ENCODE measurements around the gene SPDYE6.
"Not testable (repeated sequence)": the region's sequence is repeated elsewhere in the genome, so short reads cannot be mapped to it uniquely, and the experiment has no call there.

SPDYE6 gene

DNA sequence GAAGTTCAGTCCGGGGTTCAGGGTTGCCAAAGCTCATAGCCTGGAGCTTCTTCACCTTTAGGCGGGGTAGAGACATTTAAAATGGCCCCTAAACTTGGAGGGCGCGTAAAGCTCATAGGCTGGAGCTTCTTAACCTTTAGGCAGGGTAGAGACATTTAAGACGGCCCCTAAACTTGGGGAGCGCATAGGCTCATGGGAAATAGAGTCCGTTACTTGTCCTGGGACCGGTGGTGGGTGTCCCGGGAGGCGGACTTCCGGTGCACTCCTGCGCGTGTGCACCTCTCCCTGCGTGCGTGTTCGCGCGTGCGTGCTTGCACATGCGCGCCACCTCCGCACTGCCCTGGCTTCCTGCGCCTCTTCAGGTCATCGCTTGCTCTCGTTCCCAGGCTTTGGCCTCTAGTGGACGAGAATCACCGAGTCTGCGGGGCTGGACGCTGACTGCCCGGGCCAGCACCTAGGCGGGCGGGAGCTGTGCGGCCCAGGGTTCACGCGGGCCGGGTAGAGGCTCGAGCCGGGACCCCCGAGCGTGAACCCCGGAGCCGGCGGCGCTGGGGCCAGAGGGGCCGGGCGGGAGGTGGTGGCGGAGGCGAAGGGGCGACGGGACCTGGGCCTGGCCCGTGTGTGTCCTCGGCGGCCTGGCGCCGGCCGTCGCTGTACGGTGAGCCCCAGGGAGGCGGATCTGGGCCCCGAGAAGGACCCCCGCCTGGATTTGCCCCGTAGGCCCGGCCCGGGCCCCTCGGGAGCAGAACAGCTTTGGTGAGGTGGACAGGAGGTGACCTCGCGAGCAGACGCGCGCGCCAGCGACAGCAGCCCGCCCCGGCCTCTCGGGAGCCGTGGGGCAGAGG, 7.5 kb upstream of the SPDYE6 start:
- DNase-seq = peak; percentile 89

- DNase-seq = not testable (repeated sequence)
Observed at GRCh38 chr7:102346983-102347382, 9.3 kb downstream of the SPDYE6 start.

- not testable (repeated sequence) for DNase-seq
Observed at GRCh38 chr7:102340599-102341368, 15.5 kb downstream of the SPDYE6 start.

DNA sequence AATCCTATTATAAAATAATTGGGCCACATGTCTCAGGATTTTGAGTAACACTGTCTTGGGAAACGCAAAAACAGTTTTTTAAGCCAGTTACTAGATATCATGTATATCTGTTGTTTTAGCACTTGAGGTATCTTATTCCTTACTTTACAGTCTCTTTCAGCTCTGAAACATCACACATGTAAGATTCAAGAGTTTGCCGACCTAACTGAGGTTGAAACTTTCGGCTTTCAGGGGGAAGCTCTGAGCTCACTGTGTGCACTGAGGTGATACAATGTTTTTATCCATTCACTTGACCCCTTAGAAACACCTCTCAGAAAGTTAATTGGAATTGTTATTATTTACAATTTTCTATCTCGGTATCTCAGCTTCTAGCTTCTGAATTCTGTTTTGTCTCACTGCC, 18.8 kb downstream of the SPDYE6 start:
- DNase-seq = not testable (repeated sequence)

DNA sequence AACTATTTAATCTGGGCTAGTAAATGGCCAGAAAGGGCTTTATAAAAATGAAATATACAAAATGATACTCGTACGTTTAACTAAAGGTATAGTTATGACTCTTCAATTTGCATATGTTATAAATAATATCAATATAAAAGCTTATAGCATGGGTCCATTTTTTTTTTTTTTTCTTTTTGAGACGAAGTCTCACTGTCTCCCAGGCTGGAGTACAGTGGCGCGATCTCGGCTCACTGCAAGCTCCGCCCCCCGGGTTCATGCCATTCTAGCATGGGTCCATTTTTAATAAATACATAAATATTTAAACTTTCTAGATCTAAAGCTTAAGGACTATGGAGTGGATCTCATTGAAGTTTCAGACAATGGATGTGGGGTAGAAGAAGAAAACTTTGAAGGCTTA, 19.2 kb downstream of the SPDYE6 start:
- not testable (repeated sequence) for DNase-seq

DNA sequence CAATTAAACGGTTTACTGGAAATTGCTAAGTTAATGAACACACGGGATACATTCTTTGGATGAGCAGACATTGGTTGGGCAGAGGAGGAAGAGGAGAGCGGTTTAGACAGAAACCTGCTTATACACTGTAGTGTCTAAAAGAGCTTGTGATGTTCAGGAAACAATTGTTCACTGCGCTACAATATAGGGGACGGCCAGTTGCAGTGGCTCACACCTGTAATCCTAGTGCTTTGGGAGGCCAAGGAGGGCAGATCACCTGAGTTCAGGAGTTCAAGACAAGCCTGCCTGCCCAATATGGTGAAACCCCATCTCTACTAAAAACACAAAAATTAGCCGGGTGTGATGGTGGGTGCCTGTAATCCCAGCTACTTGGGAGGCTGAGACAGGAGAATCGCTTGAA, 20.7 kb downstream of the SPDYE6 start:
- not testable (repeated sequence) for DNase-seq

GRCh38 chr7:102330666-102331460, 25.4 kb downstream of the SPDYE6 start:
- not testable (repeated sequence) for DNase-seq

GRCh38 chr7:102329366-102329765, 26.9 kb downstream of the SPDYE6 start:
- DNase-seq = not testable (repeated sequence)

DNA sequence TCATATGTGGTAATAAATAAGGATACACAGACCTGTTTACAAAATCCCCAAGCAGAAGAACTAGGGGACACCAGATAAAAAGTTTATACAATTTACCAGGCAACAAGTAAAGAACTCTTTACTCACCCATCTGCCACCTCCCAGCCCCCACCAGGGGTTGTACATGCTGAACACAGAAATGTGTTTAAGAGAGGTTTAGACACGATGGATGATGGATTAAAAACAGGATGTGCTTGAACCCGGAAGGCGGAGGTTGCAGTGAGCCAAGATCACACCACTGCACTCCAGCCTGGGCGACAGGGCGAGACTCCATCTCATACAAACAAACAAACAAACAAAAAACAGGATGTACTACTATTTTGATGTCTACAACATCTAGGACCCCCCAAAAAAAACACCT, 27.4 kb downstream of the SPDYE6 start:
- not testable (repeated sequence) for DNase-seq

DNA sequence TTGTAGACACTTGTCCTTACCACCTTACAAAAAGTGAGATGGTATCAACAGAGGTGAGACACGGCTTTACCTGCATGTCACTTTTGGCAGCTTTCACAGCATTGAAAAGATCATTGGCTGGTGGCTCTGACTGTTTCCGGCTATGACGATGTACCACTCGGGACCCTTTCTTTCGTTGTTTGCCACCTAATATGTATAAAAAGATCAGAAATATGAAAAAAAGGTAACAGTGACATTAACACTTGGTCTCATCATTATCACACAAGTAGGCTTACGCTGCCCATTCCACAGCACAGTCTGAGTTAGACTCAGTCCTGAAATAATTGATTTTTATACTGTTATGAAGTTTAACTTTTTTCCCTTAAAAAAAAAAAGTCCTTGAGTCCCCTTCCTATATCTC, 29.1 kb downstream of the SPDYE6 start:
- not testable (repeated sequence) for DNase-seq

DNA sequence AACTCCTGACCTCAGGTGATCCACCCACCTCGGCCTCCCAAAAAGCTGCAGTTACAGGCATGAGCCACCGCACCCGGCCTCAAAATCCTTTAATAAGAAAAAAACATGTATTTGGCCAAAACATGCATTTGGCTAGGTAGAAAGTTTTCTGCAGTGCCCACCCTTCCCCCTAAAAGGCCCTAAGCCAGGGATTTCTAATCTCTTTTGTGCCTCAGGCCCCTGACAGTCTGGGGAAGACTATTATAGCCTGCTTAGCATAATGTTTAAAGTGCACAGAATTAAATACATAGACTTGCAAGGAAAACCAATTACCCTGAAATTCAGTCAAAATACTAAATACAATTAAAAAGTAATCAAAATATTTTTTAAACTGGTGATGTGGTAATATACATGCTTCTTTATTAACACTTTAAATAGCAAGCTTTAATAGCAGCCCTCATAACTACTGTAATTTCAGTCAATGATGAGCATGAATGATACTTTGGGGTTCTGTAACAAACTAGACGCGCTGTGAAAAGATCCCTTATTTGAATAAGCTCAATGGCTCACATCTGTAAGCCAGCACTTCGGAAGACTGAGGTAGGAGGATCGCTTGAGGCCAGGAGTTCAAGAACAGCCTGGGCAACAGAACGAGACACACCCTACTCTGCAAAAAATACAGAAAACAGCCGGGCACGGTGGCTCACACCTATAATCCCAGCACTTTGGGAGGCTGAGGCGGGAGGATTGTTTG, 29.9 kb downstream of the SPDYE6 start:
- DNase-seq = no peak

- DNase-seq = not testable (repeated sequence)
Observed at GRCh38 chr7:102325106-102325505, 31.1 kb downstream of the SPDYE6 start.

DNA sequence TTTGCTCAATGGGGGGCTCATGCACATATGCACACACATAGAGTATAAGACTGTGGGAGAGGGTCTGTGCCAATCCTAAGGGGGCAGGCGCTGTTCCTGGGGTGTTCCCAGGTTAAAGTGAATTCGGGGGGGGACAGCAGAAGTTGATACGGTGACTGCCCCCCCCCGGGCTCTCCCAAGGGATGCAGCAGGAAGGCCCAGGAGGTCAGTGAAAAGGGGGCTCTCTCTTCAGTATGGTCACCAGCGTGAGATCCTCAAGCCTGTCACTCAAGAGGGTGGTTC, 32.4 kb downstream of the SPDYE6 start:
- no peak for DNase-seq

DNA sequence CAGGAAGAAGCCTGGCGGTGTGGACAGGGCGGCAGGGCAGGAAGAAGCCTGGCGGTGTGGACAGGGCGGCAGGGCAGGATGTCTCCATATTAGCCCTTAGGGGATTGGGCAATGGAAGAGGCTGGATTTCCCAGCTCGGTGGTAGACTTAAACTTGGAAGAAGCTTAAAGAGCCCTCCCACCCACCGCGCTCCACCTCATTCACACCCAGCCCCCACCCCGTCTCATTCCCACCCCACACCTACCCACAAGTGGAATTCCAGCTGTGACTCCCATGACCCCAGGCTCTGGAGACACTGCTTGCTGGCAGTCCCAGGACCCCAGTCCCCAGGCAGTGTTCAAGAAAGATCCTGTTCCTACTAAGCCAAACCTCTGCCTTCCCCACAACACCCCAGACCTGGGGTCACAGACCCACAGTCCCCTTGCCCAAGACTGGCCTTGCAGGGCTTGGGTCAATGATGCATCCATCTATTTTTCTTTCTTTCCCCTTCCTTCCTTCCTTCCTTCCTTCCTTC, 34.0 kb downstream of the SPDYE6 start:
- DNase-seq = no peak

DNA sequence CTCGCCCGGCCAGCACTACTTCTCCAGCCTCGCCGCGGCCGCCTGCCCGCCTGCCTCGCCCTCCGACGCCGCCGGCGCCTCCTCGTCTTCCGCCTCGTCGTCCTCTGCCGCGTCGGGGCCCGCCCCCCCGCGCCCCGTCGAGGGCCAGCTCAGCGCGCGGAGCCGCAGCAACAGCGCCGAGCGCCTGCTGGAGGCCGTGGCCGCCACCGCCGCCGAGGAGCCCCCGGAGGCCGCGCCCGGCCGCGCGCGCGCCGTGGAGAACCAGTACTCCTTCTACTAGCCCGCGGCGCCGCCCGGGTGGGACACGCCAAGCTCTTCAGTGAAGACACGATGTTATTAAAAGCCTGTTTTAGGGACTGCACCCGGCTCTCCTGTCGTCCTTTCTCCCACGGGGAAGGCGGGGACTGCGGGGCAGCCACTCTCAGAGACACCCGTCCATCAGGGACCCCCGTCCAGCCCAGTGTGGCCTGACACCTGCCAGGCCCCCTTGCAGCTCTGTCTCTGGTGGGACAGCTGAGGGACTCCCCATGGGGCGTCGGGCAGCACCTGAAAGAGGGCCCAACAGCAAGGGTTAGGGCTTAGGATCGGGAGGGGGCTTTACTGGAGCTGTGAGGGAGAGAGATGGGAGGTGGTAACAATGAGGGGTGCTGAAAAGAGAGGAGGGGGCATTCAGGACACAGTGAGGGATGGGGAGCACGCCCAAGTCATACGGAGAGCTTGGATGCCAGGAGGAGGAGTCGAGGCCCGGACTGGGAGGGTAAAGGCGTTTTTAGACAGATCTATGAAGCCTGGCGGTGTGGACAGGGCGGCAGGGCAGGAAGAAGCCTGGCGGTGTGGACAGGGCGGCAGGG, 34.7 kb downstream of the SPDYE6 start:
- DNase-seq = no peak

GRCh38 chr7:102320601-102321350, 35.5 kb downstream of the SPDYE6 start:
- no peak for DNase-seq

DNA sequence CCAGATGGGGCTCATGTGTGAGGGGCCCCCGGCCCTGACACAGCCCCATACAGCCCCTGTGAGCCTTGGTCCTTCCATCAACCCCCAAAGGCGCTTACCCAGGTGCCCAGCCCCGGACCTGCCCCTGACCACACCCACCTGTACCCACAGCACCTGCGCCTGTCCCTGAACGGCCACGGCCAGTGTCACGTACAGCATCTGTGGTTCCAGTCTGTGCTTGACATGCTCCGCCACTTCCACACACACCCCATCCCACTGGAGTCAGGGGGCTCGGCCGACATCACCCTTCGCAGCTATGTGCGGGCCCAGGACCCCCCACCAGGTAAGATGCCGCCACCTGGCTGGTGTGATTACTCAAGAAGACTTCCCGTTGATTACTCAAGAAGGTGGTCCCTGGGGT, 36.1 kb downstream of the SPDYE6 start:
- no peak for DNase-seq

DNA sequence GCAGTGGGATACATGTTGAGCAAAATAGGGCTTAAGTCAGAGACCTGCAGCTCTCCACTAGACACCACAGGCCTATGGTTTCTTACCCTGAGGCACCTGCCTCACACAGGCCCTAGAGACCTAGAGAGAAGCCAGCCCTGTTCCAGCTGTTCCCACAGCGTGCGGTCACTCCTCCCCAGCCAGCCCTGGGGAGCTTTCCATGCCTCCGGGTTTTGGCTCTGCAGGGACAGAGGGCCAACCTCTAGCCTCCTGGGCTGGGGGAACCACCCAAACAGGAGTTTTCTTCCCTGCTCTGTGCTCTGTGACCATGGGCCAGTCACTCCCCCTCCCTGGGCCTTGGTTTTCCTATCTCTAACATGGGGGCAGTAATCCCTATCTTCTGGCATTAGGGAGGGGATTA, 36.6 kb downstream of the SPDYE6 start:
- DNase-seq = no peak

- DNase-seq = no peak
Observed at GRCh38 chr7:102318482-102318971, 37.7 kb downstream of the SPDYE6 start.

DNA sequence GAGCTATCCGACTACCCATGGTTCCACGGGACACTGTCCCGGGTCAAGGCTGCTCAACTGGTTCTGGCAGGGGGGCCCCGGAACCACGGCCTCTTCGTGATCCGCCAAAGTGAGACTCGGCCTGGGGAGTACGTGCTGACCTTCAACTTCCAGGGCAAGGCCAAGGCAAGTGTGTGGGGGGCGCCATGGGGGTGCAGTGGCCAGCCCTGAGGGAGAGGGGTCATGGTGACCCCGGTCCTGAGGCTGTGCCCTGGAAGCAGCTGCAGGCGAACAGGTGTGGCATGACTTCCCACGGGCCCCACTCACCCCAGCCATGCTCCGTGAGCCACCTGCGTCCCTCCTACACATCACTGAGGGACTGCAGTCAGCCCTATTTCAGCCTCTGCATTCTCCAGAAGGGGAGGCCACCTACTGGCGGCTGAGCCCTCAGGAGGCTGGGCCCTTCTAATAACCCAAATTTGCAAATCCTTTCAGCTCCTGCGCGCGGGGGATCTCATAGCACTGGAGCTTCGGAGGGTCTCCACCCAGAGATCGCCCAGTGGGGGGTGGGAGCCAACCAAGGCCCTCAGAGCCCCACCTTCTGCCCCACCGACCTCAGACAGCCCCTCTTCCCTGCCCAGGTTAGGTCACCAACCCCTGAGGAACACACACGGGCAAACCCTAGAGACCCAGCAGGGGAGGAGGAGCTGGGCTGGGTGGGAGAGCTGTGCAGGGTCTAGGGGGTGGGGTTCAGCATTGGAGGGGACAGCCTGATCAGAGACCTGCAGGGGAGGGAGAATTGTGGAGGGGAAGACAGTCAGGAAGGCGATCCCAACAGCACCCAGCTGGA, 38.8 kb downstream of the SPDYE6 start:
- no peak for DNase-seq
